Pons (tissue), 1 donor: Measurements from ENCODE around the gene HSPA14.
"Not testable (repeated sequence)": the region's sequence is repeated elsewhere in the genome, so short reads cannot be mapped to it uniquely, and the experiment has no call there.

ENCODE experiments used
- DNase-seq: peaks from one replicate; pipeline ENCODE4 v3.0.0-alpha.2; 2016; ENCODE audit warnings: low spot score

HSPA14 gene

DNA sequence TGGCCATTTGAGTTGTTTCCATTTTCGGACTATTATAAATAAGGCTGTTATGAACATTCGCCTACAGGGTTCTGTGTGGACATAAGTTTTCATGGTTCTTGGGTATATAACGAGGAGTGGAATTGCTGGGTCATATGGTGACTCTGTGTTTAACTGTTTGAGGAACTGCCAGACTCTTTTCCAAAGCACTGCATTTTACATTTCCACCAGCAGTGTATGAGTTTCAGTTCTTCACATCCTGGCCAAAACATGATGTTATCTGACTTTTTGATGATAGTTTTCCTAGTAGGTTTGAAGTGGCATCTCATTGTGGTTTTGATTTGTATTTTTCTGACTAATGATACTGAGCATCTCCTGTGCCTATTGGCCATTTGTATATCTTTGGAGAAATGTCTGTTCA, 46.0 kb downstream of the HSPA14 start:
- no peak for DNase-seq

DNA sequence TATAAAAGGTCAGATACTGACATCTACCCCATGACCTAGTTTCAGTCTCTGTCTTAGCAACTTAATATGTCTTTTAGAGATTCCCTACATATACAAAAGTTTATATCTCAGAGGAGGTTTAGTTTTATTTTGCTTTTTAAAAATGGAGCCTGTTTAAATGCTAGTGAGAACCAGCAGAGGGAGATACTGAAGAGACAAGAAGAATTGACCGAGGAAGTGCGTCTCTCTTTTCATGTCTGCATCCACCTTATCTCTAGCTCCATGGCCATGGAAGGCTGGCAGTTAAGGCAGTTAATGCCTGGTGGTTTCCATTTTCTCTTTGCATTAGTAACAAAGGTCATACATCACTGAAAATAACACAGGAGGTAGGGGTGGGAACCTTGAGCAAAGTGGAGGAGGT, 51.2 kb downstream of the HSPA14 start:
- DNase-seq: no peak

DNA sequence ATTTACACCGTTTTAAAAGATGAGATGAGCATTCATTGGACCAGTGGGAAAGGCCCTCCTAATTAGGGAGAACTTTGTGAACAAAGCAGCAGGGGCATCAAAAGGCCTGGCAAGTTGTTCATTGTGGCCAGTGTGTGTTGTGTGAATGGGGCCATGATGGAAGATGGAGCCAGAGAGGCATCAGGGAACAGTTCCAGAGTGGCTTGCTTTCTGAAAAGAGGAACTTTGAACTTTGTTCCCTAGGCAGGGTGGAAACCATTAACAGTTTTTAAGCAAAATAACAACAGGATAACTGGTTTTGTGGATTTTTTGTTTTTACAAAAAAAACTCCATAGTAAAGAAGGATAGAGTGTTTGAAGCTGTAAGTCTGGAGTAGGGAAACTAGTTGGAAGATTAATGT, 53.0 kb downstream of the HSPA14 start:
- DNase-seq: no peak

DNA sequence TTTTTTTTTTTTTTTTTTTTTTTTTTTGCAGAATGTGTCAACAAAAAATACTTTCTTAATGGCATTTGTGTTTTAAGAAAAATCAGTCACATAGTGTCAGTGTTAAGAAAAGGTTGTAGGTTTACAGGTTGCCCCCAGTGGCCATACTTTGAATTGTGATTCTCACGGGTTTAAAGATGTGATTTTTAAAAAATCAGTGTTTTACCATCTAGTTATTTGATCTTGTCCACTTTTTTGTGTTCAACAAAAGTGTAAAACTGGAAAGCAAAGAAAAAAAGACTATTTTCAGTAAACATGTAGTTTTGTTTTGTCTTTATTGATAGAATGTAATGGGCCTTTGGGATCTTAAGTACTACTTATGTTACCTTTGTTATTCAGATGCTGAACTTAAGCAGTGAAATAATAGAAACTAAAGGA, 66.2 kb downstream of the HSPA14 start:
- no peak for DNase-seq

DNA sequence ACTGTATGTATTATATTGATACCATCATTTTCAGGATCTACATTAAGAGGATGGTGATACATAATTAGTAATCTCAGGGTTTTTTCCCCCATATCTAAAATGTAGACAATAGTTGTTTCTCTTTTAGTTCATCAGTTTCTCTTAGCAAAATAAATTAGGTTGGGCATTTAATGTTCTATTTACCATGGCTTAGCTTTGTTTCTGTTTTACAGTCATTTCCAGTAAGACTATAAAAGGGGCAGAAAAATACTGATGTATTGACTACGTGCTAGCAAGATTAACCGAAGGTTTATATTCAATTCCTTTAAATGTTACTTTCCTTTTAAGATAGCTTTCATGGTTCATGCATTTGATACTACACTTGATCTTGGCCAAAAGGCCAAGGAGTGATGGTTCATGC, 66.8 kb downstream of the HSPA14 start:
- no peak for DNase-seq

DNA sequence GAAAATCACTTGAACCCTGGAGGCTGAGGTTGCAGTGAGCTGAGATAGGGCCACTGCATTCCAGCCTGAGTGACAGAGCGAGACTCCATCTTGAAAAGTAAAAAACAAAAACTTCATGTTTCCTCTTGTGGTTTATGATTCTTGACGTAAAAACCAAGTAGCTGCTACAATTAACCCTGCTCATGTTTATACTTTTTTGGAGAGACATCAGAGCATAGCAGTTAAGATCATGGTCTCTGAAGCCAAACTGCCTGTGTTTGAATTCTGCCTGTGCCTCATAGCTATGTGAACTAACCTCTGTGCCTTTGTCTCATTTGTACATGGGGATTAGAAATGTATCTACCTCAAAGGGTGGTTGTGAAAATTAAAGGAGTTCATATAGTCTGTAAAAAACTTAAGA, 67.8 kb downstream of the HSPA14 start:
- DNase-seq: no peak

DNA sequence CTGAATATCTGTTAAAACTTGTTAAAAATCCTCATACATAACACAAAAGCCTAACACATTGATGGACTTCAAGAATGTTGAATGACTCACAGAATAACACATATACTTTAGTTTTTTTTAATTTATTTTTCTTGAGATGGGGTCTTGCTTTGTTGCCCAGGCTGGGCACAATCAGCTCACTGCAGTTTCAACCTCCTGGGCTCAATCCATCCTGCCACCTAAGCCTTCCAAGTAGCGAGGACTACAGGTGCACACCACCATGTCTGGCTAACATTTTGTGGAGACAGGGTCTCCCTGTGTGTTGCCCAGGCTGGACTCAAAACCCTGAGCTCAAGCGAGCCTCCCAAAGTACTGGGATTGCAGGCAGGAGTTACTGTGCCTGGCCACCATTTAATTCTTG, 68.7 kb downstream of the HSPA14 start:
- no peak for DNase-seq

DNA sequence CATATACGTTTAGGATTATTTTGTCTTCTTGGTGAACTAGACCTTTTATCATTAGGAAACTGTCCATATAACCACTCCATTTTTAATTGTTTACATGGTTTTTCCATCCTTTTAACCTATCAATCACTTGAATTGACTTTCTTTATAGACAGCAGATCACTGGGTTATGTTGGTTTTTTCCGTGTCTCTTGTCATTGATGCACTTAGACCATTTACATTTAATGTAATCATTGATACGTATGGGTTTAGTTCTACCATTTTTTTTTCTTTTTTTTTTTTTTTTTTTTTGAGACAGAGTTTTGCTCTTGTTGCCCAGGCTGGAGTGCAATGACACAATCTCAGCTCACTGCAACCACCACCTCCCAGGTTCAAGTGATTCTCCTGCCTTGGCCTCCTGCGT, 69.5 kb downstream of the HSPA14 start:
- not testable (repeated sequence) for DNase-seq

DNA sequence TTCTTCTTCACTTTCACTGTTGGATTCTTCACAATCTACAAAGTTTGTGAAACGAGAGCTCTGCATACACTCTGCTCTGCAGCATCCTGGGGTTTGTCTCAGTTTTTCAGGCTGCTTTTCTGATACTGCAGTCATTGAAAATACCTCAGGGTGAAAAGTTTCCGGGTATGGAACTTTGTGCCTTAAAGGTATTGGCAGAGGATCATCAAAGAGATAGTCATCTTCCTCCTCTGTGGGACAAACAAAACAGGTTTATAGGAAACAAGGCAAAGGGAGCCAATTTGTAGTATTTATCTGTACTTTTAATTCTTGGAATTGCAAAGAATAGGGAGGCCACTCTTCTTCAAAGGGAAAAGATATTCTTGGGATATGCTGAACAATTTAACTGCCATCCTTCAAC, 71.0 kb downstream of the HSPA14 start:
- DNase-seq: no peak

DNA sequence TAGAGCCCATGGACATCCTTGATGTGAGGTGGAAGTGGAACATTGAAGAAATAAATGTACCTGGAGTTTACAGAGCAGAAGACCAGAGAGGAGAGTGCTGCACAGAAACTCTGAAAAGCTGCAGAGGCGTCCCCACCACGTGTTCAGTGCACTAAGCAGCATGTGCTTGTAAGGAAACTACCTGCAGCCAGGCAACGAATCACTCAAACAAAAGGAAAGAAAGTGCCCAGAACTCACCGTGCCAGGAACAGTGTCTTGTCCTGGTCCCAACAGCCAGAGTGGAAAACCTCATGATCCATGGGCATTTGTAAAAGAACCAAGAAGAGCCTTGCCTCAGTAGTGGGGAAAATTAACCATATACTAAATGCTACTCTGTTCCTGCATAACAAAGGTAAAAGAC, 72.8 kb downstream of the HSPA14 start:
- DNase-seq: no peak

DNA sequence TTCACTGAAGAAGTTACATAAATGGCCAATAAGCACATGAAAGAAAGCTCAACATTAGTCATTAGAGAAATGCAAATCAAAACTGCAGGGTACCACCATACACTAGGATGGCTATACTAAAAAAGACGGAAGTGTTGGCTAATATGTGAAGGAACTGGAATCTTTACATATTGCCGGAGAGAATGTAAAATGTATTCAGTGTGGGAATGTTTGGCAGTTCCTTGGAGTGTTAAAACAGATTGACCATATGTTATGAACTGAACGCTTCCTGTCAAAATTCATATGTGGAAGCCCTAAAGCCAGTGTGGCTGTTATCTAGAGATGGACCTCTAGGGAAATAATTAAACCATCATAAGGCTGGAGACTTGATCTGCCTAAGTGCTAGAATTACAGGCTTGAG, 73.7 kb downstream of the HSPA14 start:
- no peak for DNase-seq

DNA sequence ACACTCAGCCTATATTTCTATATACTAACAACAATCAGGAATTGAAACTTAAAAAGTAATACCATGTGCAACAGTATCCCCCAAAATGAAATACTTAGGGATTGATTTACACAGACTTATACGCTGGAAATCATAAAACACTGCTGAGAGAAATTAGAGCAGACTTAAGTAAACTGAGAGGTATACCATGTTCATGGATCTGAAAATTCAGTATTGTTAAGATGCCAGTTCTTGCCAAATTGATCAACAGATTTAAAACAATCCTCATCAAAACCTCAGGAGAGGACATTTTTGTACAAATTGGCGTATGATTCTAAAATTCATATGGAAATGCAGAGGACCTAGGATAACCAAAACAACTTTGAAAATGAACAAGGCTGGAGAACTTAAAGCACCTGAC, 78.5 kb downstream of the HSPA14 start:
- no peak for DNase-seq

DNA sequence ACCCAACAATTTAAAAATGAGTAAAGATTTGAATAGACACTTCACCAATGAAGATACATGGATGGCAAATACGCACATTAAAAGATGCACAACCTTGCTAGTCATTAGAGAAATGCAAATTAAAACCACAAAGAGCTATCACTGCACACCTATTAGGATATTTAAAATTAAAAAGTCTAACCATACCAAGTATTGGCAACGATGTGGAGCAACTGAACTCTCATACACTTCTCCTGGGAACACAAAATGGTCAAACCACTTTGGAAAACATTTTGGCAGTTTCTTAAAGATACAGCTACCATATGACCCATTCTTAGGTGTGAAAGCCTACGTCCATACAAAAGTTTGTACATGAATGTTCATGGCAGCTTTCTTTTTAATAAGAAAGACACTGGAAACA, 79.7 kb downstream of the HSPA14 start:
- no peak for DNase-seq

DNA sequence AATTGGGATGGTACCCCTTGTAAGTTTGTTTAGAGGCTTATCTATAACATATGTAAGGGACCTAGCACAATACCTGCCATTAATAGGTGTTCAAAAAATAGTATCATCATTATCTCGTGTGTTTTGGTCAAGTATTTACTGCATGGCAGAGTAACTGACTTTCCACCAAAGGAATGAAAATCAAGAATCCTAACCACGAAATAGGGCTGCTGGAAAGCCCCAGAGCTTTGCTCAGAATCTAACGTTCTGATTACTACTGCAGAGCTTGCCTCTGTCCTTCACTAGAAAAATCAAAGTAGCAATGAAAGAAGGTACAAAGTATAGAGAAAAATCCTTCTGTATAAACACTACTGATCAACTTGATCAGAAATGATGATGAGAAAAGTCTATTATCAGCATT, 80.9 kb downstream of the HSPA14 start:
- DNase-seq: no peak
